Stimulated activated CD4-positive, alpha-beta T cell treated with anti-CD3 and anti-CD28 coated beads, Interleukin-12 subunit alpha, Interleukin-12 subunit beta, amount 100 ng/mL, for 4 hours (primary cell): ENCODE results near the gene C2orf92.
"Not testable (repeated sequence)": the region's sequence is repeated elsewhere in the genome, so short reads cannot be mapped to it uniquely, and the experiment has no call there.

Experiments
- DNase-seq: peaks from one replicate; pipeline ENCODE4 v3.0.0-alpha.2; 2020

Gene C2orf92

DNA sequence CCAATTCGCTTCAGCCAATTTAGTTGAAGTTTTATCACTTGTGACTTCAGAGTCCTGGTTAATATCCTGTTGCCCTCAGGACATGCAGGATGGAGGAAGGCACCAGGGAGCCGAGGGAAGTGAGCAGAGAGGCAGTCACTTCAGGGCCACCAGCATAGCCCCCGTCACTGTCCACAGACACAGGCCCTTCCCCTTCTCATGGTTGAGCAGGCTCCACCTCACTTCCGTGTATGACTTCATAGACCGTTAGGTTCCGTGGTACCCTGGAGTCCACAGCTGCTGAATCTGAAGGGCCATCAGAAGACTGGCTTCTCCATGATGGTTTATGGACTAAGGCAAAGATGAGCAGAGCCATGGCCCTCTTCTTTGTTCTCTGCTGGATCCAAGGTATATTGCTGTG, at the start of gene C2orf92:
TSS of gene C2orf92 (plus strand) at position 266 of the 400 bp plus-strand sequence. CDS start at position 342, 76 bp downstream.
- no peak for DNase-seq

DNA sequence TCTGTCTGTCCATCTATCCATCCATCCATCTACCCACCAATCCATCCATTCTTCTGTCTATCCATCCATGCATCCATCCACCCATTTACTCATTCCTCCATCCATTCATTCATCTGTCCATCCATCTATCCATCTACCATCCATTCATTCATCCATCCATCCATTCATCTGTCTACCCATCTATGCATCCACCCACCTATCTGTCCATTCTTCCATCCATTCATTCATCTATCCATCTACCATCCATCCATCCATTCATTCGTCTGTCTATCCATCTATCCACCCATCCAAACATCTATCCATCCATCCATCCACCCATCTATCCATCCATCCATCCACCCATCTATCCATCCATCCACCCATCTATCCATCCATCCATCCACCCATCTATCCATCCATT, 49.0 kb upstream of the C2orf92 start:
- DNase-seq, result not testable (repeated sequence)

DNA sequence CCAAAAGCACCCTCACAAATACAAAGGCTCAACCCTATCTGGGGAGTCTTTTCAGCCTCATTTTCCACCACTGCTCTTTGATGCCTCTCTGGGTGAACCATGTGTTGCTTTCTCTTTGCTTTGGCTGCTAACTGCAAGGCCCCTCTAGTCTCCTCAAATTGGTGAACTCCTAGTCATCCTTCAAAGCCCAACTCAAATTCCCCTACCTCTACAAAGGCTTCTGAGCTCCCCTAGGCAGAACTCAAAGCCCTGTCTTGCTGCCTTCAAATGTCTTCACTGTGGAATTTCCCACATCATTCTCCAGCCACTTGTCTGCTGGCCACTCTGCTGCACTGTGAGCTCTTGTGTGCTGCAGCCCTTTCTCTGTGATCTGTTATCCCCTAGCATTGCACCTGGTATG, 46.5 kb upstream of the C2orf92 start:
- DNase-seq, result not testable (repeated sequence)

DNA sequence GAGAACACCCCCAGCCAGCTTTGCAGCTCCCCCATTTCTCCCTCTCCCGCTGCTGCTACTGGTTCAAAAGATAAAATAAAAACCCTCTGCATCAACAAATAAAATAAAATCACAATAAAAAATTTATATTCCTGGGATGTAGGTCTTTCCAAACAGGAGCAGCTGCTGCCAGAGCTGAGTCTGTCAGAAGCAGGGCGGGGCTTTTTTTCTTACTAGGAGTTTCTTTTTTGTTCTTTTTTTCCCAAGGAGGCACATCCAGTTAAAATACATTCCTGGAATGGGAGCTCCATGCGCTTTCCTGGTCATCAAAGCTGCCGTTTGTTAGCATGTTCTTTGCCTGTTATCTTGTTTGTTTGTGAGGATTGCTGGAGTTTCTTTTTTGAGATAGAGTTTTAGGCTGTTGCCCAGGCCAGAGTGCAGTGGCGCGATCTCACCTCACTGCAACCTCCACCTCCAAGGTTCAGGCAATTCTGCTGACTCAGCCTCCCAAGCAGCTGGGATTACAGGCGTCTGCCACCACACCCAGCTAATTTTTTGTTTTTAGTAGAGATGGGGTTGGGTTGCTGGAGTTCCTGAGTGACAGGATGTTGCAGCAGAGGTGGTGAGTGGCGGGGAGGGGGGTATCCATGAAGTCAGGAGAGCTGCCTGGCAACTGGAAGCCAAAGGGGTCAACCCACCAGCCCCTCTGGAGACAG, 44.0 kb upstream of the C2orf92 start:
- not testable (repeated sequence) for DNase-seq

DNA sequence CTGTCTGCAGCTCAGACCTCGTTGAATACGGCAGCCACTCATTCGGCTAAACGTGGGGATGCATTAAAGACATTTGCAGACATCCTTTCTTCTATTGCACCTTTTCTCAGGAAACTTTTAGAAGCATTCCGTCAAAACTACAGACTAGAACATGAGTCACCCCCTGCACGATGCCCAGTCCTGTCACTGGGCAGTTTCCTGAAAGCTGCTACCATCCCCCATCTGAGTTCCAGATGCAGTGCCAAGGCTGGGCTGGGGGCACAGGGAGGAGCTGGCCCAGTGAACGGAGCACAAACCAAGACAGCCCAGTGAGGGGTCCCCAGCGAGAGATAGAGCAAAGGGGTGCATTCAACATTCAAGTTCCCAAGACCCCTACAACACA, 43.5 kb upstream of the C2orf92 start:
- not testable (repeated sequence) for DNase-seq

DNA sequence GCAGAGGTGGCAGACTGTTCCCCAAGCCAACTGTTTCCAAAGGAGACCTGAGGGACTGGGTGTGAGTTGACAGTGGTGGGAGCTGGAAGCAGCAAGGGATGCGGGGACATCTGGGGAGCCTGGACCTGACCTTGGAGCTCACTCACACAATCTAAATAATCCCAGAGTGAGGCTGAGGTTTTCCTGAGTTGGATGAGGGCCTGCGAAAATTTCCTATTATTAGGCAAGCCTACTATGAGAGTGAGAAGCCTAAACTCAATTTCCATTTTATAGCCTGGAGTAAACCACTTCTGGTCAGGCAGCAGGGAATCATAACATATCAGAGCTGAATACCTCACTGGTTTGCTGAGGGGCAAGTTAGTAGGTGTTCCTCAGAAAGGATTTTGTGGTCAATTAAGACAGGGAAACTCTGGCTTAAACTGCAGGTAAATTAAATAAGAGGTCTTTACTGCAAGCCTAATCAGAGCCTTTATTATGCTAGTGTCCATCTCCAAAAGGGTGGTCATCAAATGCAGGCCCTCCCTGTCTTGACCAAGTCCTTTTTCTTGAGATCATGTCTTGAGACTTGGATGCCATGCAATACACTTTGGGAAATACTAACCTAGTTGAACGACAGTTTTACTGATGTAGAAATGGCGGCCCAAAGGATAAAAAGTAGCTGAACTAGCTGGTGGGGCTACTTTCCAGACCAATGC, 25.3 kb upstream of the C2orf92 start:
- DNase-seq, result no peak

DNA sequence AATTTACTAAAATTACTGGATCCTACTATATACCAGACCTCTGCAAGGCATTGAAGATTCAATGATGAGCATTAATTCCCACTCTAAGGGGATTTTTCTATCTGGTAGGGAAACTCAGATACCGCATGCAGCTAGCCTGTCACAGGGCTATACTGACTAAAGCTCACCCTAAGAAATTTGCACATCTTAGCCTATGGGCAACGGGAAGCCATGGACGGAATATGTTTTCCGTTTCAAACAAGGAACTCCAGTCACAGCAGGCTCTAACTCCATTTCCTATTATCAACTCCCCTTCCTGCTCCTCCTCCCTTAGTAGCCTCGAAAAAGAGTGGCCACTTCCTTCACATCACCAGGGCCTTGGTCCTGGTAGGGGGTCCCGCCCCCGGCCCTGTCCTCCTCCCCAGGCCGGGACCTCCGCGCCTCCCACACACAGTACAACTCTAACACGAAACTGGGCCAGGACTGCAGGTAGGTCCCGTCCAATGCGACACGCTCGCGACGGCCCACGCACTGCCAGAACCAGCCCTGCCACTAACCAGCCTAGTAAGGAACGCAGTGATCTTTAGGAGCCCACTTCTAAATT, 24.3 kb upstream of the C2orf92 start:
- DNase-seq, result no peak

DNA sequence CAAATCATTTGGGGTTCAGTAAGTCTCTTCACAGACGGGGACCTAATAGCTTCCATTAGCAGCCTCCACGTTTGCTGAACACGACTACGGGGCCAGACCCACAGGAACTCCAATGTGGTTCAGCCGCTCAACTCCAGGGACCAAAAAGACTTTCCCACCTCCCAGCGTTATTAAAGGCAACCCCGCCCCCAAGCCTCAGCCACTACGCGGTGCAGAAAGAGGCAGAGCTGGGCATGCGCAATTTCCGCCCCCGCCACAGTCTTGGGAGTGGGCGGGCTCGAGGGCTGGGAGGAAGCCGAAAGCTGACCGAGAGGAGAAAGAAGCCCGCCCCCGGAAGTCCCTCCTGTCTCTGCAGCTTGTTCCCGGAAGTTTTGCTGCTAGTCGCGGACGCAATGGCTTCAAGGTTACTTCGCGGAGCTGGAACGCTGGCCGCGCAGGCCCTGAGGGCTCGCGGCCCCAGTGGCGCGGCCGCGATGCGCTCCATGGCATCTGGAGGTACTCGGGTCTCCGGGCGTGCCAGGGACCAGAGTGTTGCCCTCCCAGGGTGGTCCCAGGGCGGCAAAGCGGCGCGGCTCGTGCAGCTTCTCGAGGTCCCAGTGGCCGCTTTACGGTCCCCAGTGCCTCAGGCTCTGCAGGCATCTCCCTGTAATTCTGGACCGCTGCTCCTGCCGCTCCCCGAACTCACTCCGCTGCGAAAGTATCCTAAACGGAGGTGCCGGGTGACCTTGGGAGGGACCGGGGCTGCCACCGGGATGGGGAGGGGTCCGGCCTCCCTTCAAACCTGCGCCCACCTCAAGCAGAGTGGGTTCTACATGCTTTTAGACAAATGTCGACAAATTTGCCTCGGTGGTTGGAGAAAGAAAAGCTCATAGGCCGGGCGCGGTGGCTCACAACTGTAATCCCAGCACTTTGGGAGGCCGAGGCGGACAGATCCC, 23.6 kb upstream of the C2orf92 start, which contains the start of gene COX5B:
TSS of gene COX5B (plus strand) at position 368 of the 935 bp plus-strand sequence. CDS start at position 393, 25 bp downstream.
- DNase-seq, result peak; percentile 97

DNA sequence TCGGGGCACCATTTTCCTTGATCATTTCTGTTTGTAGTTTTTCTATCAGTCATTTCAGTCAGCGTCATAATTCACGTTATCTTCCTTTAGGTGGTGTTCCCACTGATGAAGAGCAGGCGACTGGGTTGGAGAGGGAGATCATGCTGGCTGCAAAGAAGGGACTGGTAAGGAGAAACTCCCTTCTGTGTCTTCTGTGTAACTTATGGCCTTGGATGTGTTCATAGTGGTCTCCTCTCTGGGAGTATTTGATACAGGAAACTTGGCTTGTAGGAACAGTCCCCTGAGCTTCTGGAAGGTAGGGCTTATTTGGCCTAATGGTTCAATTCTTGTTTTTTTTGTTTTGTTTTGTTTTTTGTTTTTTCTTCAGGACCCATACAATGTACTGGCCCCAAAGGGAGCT, 22.5 kb upstream of the C2orf92 start:
- DNase-seq, result no peak

DNA sequence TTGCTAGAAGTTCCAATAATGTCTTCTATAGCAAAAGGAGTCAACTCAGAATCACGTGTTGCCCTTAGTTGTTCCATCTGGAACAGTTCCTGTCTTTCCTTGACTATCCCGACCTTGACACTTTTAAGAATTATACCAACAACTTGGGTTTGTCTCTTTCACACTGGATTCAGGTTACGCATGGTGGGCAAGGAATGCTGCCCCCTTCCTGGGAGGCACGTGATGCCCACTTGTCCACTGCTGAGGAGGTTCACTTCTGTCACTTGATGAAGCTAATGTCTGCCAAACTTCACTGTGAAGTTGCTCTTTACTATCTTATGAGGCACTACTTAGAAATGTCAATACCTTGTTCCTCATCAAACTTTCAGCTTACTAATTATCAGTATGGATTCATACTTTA, 18.4 kb upstream of the C2orf92 start:
- DNase-seq, result no peak

DNA sequence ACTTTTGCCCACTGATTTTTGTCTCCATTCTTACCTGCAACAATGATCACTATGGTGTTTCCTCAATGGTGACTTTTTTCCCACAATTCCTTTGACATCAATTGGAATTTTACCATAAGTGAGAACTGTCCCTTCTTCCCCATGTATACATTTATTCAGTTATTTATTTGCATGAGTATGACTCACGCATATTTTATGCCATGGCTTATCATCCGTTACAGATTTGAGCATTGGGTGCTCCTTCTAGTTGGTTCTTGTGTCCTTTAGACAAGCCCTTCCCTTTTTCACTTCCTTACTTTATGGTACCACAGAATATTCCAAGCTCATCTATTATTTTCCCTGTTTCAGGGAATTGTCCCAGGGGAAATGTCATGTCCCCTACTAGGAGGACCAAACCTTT, 16.0 kb upstream of the C2orf92 start:
- DNase-seq, result no peak

DNA sequence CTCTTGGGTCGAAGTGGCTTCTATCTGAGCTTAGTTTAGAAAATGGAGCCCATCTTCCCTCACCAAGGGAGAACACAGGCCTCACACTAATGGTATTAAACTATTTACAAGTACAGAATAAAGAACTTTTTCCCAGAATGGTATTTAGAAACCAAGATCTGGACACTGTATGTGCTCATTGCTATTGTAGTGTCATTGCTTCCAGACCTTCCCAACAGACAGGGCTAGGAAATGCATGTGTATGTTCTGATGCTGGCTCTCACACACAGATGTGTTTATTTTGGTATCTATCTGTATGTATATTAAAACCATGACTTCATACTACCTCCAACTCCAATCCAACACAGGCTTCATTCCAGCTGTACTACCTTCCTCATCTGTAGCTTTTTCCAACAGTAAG, 15.6 kb upstream of the C2orf92 start:
- no peak for DNase-seq

DNA sequence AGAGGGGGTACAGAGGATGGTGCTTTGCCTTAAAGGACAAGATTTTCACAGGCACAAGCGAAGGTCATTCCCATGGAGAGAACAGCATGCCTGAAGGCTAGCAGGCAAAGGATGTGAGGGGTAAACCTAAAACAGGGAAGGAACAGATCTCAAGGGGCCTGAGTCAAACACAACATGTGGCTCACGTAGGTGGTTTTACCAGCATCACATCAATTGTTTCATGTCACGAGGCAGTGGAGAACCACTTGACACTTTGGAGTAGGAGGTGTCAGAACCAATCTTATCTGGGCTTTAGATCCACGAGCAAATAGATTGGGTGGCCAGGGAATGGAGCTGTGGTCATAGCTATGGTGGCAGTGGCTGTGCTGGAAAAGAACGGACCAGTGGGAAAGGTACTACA, 15.2 kb upstream of the C2orf92 start:
- no peak for DNase-seq

DNA sequence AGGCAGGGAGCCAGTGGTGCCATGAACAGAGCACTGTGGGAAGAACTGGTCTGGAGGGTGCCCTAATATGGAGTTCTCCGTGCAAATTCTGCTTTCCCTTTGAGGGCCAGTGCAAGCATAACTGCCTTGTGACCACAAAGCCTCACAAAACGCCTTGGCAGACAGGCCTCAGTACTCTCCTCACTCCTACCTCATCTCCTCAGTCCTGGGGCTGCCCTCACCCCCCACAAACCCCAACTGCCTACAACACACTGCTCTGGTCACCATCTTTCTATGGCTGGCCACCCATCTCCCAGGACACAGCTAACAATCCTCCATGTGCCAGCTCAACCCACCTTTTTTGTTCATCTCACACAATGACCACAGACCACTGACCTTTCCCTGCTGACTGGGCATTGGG, 14.7 kb upstream of the C2orf92 start:
- DNase-seq, result no peak

DNA sequence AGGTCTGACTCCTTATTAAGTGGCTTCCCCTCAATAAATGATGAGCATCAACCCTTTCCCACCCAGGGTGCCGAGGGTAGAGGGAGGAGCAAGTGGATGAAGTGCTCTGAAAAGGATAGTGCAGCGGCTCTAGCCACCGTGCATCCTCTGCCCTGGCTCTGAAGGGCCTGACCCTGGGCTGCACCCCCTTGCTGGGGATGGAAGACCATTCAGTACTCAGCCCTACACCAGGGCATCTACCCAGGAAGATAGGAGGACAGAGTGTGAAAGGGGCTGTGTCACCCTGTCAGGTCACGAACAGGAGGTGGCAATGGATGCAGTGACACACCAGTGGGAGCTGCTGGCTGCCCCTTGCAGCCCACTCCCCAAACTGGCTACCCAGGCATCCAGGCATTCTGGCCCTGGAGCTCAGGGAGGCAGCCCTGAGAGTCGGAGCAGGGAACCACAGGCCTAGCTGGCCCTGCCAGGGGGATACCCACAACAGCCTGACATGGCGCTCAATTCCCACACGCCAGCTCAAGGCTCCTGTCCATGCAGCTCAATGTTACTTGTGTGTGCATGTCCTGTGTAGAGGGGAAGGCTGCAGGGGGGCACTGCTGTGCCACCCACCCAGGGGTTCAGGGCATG, 13.3 kb upstream of the C2orf92 start:
- no peak for DNase-seq

DNA sequence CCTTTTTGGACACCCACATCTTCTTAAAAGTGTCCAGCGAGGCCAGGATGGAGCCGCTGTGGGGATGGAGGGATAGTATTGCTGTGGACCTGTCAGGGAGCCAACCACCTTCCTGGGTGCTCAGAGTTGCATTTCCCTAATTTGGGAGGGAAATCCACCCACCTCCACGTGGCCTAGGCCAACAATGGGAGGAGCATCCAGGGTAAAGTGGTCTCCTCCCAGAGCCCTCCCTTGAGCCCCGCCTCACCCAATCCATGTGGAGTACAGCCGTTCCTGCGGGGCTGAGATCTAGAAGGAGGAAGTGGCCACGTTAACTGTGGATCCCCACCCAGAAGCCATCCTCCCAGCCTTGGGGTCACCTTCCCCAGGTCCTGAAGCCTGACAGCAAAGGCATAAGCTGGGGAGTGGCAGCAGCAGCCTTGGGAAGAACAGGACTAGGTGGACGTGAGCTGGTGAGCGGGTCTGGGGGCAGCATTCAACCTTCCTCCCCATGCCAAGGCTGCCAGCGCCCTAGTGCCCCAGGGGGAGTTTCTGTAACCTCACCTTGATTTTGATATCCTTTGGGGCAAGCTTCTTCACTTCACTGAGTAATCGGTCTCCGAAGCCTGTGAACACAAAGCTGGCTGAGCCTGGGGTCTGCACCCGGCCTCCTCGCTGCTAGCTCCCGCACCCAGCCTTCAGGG, 12.5 kb upstream of the C2orf92 start:
- no peak for DNase-seq

DNA sequence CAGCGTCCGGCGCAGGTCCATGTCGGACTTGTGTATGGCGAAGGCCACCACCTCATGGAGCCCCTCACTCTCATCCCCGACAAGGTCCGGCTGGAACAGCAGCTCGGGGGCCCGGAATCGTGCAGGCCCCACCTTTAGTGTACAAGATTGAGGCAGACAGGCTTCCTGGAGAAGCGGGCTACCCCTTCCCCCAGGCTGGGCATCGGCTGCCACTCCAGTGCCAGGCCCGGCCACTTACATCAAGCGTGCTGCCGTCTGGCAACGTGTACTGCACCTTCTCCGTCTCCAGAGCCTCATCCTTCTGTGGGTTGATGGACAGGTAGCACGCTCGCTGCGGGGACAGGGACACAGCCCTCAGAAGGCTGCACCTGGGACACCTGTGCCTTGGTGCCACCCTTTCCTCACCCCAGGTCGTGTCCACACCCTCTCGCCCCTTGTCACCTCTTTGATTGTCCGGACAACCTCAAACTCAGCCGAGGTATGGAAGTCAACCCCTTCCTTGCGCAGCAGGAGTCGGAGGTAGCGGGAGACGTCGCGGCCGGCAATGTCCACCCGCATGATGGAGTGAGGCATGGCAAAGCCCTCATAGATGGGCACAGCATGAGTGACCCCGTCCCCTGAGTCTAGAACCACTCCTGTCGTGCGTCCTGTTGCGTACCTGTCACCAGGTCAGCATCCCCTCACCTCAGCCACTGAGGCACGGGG, 11.4 kb upstream of the C2orf92 start:
- no peak for DNase-seq

DNA sequence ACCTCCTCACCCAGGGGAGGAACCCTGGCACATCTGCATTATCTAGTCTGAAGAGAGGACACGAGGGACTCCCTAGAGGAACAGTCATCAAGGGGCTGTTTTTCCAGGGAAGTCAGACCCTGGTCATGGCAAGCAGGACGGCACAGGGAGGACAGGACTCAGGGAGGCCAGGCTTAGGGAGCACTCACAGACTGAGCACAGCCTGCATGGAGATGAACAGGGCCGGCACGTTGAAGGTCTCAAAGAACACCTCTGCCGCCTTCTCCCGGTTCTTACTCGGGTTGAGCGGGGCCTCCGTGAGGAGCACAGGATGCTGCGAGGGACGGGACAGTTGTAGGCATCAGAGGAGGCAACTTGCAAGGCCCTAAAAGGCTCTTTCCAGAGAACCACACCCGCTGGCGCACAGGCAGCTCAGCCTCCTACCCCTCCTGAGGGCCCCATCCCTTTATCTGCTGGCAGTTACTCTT, 10.8 kb upstream of the C2orf92 start:
- DNase-seq, result no peak

DNA sequence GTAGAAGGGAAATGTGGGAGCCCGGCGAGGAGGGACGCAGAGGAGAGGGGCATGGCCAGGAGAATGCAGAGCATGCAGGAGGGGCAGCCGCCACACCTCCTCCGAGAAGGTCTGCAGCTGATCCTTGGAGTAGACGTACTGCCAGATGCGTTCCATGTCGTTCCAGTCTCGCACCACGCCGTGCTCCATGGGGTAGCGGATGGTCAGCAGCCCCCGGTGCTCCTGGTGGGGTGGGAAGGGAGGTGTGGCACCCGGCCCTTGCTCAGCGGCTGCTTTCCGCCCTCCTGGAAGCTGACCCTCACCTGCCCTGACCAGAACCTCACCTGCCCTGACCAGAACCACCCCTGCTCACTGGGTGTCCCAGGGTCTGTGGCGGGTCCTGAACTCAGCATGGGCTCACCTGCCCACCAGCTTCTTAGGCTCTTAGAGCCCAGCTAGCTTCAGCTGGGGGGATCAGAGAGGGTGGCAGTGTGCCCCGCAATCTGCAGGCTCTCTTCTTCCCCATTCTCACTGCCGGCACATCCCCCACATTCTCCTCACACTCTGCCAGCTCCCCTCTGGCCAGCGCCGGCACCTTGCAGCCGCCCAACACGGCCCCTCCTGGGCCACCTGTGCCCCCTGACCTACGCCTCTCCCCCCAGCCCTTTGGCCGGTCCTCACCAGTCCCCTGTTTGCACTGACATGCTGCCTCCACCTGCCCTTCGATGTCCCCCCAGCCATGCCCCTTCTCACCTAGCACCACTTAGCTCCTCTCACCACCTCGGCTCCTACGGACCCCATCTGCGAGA, 10.1 kb upstream of the C2orf92 start:
- DNase-seq, result no peak

DNA sequence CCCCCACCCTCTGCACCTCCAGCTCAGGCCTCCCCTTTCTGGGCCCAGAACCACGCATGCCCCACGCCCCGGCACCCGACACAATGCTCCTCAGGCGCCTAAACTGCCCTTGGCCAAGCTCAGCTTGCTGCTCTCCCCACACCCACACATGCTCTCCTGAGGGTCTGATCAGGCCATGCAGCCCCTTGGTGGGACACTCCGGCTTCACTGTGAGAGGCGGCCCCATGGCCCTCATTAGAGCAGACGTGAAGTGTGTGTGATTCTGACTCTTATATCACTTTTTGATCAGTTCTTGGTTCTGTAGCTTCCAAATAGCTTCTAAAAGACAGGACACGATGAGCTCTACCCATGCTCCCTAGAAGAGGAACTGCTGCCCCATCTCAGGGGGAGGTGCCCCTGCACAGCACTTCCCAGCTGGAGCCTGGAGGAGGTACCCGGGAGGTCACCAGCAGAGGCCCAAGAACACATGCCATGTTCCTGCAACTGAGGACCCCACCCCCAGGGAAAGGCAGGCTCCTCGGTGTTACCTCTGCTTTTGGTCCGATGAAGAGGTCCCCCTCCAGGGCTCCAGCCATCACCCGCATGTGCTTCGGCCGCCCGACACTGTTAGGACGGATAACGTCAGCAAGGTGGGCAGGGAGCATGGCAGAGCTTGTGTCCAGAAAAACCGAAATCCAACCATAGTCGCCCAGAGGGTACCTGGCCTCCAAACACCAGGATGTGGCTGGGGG, 9.3 kb upstream of the C2orf92 start:
- no peak for DNase-seq
